GM18907 (cell line): Measurements from ENCODE around the gene ATP1A4.

Experiments
- ATAC-seq: cut with Tn5 transposase; IDR thresholded peaks from one replicate; pipeline ENCODE4 v1.9.1; 2021; ENCODE audit warnings: mild to moderate bottlenecking, moderate library complexity; ENCODE audit not compliant: unreplicated experiment

Gene ATP1A4

GRCh38 chr1:160224606-160225005 lies 73.2 kb downstream of the ATP1A4 start:
- ATAC-seq: no peak

GRCh38 chr1:160225345-160225744 lies 73.9 kb downstream of the ATP1A4 start:
- no peak for ATAC-seq

- ATAC-seq: no peak
These were observed 75.2 kb downstream of the ATP1A4 start for GRCh38 chr1:160226623-160227022.

GRCh38 chr1:160227034-160227433 lies 75.6 kb downstream of the ATP1A4 start:
- ATAC-seq: no peak

- ATAC-seq: no peak
These were observed 76.2 kb downstream of the ATP1A4 start for GRCh38 chr1:160227561-160227960.

- no peak for ATAC-seq
These were observed 77.0 kb downstream of the ATP1A4 start for GRCh38 chr1:160228431-160228830.

- no peak for ATAC-seq
These were observed 81.5 kb downstream of the ATP1A4 start for GRCh38 chr1:160232911-160233310.
